Measurements from ENCODE around the gene OOEP.

Gene OOEP

DNA sequence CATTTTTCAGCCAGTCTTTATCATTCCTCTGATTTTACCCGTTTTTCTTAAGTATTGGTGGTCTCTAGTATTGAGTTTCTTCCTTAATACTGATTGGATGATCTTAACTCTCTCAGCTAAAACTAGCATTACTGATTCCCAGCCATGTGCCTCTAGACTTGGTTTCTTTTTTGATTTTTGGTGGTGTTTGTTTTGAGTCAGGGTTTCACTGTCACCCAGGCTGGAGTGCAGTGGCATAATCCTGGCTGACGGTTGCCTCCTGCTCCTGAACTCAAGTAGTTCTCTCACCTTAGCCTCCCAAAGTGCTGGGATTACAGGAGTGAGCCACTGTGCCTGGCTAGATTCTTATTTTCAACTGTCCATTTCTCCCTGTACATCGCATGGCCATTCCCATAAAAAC lies 40.5 kb downstream of the OOEP start:
- no peak overlapping the region for H3K4me3 ChIP-seq (ENCODE audit: low read depth, low read length)
- TF ChIP-seq, protein P1, sequence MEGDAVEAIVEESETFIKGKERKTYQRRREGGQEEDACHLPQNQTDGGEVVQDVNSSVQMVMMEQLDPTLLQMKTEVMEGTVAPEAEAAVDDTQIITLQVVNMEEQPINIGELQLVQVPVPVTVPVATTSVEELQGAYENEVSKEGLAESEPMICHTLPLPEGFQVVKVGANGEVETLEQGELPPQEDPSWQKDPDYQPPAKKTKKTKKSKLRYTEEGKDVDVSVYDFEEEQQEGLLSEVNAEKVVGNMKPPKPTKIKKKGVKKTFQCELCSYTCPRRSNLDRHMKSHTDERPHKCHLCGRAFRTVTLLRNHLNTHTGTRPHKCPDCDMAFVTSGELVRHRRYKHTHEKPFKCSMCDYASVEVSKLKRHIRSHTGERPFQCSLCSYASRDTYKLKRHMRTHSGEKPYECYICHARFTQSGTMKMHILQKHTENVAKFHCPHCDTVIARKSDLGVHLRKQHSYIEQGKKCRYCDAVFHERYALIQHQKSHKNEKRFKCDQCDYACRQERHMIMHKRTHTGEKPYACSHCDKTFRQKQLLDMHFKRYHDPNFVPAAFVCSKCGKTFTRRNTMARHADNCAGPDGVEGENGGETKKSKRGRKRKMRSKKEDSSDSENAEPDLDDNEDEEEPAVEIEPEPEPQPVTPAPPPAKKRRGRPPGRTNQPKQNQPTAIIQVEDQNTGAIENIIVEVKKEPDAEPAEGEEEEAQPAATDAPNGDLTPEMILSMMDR (IDR thresholded peaks at IDR 0.05; ENCODE audit: borderline replicate concordance, insufficient read depth, low read depth, low read length) = no peak

DNA sequence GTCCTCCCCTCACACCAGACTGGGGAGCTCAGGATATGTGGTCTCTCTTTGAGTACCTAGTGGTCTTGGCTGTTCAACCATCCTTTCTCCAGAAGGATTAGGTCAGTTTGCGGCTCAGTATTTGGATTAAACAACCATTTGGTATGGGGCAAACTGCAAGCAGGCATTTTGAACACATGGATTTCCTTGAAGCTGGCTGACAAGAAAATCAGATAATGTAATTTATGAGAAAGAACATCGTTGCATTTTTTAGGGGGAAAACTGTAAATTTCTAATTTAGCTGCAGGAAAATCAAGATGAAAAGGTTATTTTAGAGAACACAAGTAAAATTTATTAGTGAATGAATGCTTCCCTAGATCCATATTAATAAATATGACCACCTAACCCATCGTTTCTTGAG lies 40.9 kb downstream of the OOEP start:
- TF ChIP-seq, protein P1 (IDR thresholded peaks at IDR 0.05; ENCODE audit: borderline replicate concordance, insufficient read depth, low read depth, low read length) = no peak
- no peak overlapping the region for H3K4me3 ChIP-seq (ENCODE audit: low read depth, low read length)

DNA sequence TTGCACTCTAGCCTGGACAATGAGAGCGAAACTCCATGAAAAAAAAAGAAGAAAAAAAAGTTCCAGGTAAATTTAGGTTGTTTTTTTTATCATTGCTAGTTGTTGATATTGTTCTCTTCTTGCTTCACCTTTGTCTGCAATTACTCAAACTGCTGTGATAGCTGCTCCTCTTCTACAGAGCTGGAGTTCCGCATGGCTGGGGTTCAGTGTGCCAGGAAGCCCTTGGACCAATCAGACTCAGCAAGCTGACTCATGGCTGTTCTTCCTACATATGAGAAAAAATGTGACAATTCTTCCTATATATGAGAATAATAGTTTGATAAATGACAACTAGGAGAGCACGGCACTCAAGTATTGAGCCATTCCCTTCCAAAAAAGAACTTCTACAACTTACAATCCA lies 44.0 kb downstream of the OOEP start:
- no peak overlapping the region for H3K4me3 ChIP-seq (ENCODE audit: low read depth, low read length)
- TF ChIP-seq, protein P1 (IDR thresholded peaks at IDR 0.05; ENCODE audit: borderline replicate concordance, insufficient read depth, low read depth, low read length) = no peak

GRCh38 chr6:73323323-73323722 lies 46.4 kb downstream of the OOEP start:
- H3K4me3 ChIP-seq (ENCODE audit: low read depth, low read length) = no peak overlapping the region
- TF ChIP-seq, protein P1 (IDR thresholded peaks at IDR 0.05; ENCODE audit: borderline replicate concordance, insufficient read depth, low read depth, low read length) = no peak
